ENCODE measurements around the gene ELMO1. TPM values are rescaled to one million over a fixed set of nuclear protein-coding genes. Genes with fewer than 3 reads are reported as not detected.

ELMO1 gene
- total and polyA plus RNA-seq, 2 experiments from 2014 or later = 6.5 to 24.9 TPM

GRCh38 chr7:37346761-37347160 lies 101.9 kb downstream of the ELMO1 start:
- Histone ChIP-seq H4K20me1 (replicated peaks; ENCODE audit: insufficient read depth) (no peaks in the 10 kb centered on the region), H2AFZ (no peak overlapping the region), H3K36me3 (ENCODE audit: insufficient read depth) (no peaks in the 10 kb centered on the region), H3K27me3 (ENCODE audit: insufficient read depth) (no peaks in the 10 kb centered on the region), H3K4me1 (ENCODE audit: insufficient read depth) (no peaks in the 10 kb centered on the region), H3K4me2 (no peak overlapping the region), H3F3A (replicated peaks; ENCODE audit: low read depth) (no peaks in the 10 kb centered on the region), H3K9me2 (ENCODE audit: insufficient read depth) (0 out of 2 replicates have a peak, but pooled peaks cover 6% of the 10 kb centered on the region), H3K27ac (ENCODE audit: low read depth) (no peak overlapping the region), H3K4me3 (no peak overlapping the region), H3K79me2 (replicated peaks; ENCODE audit: insufficient read depth) (no peaks in the 10 kb centered on the region)
- H3K27me3 Mint-ChIP-seq (ENCODE audit: insufficient read depth, low read depth, poor library complexity) = peaks cover 3% of the 10 kb centered on the region
- H3K27ac Mint-ChIP-seq = no peak overlapping the region
- H3K36me3 Mint-ChIP-seq (ENCODE audit: low read depth) = no peaks in the 10 kb centered on the region
- no peak; the same call in 2 of the 3 replicates for ATAC-seq
- no peak for DNase-seq (ENCODE audit: low spot score)
- H3K4me3 Mint-ChIP-seq = no peak overlapping the region
- peaks cover 21% of the 10 kb centered on the region for H3K4me1 Mint-ChIP-seq
- H3K9me3 Mint-ChIP-seq = no peaks in the 10 kb centered on the region
- no peak for TF ChIP-seq POLR2AphosphoS5 (IDR thresholded peaks at IDR 0.05; ENCODE audit: low read depth)
- TF ChIP-seq CTCF (conservative IDR thresholded peaks at IDR 0.05; ENCODE audit: low read depth in 2 of 2) = no peak
- no peak for TF ChIP-seq EZH2 (IDR thresholded peaks at IDR 0.05; ENCODE audit: low read depth, unreplicated experiment)
- TF ChIP-seq ZNF331 (CRISPR knock-in tag; IDR thresholded peaks at IDR 0.05; ENCODE audit: low read depth) = no peak
- TF ChIP-seq, protein P1, sequence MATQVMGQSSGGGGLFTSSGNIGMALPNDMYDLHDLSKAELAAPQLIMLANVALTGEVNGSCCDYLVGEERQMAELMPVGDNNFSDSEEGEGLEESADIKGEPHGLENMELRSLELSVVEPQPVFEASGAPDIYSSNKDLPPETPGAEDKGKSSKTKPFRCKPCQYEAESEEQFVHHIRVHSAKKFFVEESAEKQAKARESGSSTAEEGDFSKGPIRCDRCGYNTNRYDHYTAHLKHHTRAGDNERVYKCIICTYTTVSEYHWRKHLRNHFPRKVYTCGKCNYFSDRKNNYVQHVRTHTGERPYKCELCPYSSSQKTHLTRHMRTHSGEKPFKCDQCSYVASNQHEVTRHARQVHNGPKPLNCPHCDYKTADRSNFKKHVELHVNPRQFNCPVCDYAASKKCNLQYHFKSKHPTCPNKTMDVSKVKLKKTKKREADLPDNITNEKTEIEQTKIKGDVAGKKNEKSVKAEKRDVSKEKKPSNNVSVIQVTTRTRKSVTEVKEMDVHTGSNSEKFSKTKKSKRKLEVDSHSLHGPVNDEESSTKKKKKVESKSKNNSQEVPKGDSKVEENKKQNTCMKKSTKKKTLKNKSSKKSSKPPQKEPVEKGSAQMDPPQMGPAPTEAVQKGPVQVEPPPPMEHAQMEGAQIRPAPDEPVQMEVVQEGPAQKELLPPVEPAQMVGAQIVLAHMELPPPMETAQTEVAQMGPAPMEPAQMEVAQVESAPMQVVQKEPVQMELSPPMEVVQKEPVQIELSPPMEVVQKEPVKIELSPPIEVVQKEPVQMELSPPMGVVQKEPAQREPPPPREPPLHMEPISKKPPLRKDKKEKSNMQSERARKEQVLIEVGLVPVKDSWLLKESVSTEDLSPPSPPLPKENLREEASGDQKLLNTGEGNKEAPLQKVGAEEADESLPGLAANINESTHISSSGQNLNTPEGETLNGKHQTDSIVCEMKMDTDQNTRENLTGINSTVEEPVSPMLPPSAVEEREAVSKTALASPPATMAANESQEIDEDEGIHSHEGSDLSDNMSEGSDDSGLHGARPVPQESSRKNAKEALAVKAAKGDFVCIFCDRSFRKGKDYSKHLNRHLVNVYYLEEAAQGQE (IDR thresholded peaks at IDR 0.05; ENCODE audit: unreplicated experiment) = no peak
- TF ChIP-seq, protein P2, sequence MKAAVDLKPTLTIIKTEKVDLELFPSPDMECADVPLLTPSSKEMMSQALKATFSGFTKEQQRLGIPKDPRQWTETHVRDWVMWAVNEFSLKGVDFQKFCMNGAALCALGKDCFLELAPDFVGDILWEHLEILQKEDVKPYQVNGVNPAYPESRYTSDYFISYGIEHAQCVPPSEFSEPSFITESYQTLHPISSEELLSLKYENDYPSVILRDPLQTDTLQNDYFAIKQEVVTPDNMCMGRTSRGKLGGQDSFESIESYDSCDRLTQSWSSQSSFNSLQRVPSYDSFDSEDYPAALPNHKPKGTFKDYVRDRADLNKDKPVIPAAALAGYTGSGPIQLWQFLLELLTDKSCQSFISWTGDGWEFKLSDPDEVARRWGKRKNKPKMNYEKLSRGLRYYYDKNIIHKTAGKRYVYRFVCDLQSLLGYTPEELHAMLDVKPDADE (IDR thresholded peaks at IDR 0.05) = no peak
- no peak for TF ChIP-seq EZH2phosphoT487 (IDR thresholded peaks at IDR 0.05; ENCODE audit: unreplicated experiment)
- no peak for TF ChIP-seq STAT1 (IDR thresholded peaks at IDR 0.05; ENCODE audit: unreplicated experiment)
- TF ChIP-seq NANOG (IDR thresholded peaks at IDR 0.05; ENCODE audit: borderline replicate concordance) = no peak
- TF ChIP-seq, protein P3, sequence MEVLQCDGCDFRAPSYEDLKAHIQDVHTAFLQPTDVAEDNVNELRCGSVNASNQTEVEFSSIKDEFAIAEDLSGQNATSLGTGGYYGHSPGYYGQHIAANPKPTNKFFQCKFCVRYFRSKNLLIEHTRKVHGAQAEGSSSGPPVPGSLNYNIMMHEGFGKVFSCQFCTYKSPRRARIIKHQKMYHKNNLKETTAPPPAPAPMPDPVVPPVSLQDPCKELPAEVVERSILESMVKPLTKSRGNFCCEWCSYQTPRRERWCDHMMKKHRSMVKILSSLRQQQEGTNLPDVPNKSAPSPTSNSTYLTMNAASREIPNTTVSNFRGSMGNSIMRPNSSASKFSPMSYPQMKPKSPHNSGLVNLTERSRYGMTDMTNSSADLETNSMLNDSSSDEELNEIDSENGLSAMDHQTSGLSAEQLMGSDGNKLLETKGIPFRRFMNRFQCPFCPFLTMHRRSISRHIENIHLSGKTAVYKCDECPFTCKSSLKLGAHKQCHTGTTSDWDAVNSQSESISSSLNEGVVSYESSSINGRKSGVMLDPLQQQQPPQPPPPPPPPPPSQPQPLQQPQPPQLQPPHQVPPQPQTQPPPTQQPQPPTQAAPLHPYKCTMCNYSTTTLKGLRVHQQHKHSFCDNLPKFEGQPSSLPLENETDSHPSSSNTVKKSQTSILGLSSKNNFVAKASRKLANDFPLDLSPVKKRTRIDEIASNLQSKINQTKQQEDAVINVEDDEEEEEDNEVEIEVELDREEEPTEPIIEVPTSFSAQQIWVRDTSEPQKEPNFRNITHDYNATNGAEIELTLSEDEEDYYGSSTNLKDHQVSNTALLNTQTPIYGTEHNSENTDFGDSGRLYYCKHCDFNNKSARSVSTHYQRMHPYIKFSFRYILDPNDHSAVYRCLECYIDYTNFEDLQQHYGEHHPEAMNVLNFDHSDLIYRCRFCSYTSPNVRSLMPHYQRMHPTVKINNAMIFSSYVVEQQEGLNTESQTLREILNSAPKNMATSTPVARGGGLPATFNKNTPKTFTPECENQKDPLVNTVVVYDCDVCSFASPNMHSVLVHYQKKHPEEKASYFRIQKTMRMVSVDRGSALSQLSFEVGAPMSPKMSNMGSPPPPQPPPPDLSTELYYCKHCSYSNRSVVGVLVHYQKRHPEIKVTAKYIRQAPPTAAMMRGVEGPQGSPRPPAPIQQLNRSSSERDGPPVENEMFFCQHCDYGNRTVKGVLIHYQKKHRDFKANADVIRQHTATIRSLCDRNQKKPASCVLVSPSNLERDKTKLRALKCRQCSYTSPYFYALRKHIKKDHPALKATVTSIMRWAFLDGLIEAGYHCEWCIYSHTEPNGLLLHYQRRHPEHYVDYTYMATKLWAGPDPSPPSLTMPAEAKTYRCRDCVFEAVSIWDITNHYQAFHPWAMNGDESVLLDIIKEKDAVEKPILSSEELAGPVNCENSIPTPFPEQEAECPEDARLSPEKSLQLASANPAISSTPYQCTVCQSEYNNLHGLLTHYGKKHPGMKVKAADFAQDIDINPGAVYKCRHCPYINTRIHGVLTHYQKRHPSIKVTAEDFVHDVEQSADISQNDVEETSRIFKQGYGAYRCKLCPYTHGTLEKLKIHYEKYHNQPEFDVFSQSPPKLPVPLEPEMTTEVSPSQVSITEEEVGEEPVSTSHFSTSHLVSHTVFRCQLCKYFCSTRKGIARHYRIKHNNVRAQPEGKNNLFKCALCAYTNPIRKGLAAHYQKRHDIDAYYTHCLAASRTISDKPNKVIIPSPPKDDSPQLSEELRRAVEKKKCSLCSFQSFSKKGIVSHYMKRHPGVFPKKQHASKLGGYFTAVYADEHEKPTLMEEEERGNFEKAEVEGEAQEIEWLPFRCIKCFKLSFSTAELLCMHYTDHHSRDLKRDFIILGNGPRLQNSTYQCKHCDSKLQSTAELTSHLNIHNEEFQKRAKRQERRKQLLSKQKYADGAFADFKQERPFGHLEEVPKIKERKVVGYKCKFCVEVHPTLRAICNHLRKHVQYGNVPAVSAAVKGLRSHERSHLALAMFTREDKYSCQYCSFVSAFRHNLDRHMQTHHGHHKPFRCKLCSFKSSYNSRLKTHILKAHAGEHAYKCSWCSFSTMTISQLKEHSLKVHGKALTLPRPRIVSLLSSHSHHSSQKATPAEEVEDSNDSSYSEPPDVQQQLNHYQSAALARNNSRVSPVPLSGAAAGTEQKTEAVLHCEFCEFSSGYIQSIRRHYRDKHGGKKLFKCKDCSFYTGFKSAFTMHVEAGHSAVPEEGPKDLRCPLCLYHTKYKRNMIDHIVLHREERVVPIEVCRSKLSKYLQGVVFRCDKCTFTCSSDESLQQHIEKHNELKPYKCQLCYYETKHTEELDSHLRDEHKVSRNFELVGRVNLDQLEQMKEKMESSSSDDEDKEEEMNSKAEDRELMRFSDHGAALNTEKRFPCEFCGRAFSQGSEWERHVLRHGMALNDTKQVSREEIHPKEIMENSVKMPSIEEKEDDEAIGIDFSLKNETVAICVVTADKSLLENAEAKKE (CRISPR knock-in tag; IDR thresholded peaks at IDR 0.05) = no peak
- no peak for TF ChIP-seq ZNF114 (CRISPR knock-in tag; IDR thresholded peaks at IDR 0.05)
- TF ChIP-seq CREB1 (CRISPR knock-in tag; IDR thresholded peaks at IDR 0.05; ENCODE audit: low read depth) = no peak
- TF ChIP-seq JUNB (IDR thresholded peaks at IDR 0.05; ENCODE audit: unreplicated experiment) = no peak

Data from GM23338 (cell line).